Measurements from ENCODE around the gene UBE2G2.

UBE2G2 gene

GRCh38 chr21:44778499-44778911, 23.1 kb downstream of the UBE2G2 start:
- in situ Hi-C loops (cut with MboI; ENCODE audit: low pct_unique_long_range_greater_than_20kb, low sequenced_read_pairs, unreplicated experiment) = loop anchor here (10.0 to 25.0 kb wide), 3 partner anchors 64 to 441 kb away; partner anchors contain the start of genes CFAP410 and TSPEAR
- DNase-seq (ENCODE audit: low spot score) = no peak
- TF ChIP-seq CTCF (IDR thresholded peaks at IDR 0.05; ENCODE audit: extremely low read depth, insufficient read depth, missing control alignments) = no peak

DNA sequence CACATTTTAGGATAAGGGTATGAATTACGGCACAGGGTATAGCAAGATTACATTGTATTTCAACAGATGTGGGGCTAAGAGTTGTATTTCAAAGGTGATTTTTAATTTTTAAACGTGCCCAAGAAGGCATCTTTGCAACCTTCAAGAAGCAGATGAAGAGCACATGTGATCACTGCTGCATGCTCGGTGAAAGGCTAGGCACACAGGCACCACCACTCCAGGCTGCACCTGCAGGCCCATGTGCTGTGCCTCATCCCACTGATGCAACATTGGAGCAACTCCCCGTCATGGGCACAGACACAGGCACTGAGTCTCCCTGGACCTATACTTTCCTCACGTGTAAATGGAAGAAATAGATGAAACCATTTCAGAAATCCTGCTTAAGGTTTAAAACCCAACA, 23.5 kb downstream of the UBE2G2 start:
- no peak for DNase-seq (ENCODE audit: low spot score)
- TF ChIP-seq CTCF (IDR thresholded peaks at IDR 0.05; ENCODE audit: extremely low read depth, insufficient read depth, missing control alignments) = no peak
- in situ Hi-C loops (cut with MboI; ENCODE audit: low pct_unique_long_range_greater_than_20kb, low sequenced_read_pairs, unreplicated experiment) = loop anchor here (10.0 to 25.0 kb wide), 3 partner anchors 63 to 441 kb away; partner anchors contain the start of genes CFAP410 and TSPEAR

DNA sequence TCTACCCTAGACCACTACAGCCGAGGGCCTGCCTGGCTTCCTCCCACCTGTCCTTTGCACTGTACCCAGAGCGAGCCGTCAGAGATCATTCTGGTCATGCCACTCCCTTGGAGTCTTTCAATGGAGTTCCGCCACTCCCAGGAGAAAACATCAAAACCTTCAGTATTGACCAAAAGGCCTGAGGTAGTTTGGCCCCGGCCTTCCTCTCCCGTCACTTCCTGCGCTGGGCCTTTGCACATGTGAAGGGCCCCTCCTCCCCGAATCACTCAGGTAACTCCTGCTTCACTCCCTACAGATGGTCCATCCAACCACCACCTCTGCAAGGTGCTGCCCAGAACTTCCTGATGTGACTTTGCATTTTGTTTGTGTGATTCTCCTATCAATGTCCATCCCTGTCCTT, 26.6 kb downstream of the UBE2G2 start:
- in situ Hi-C loops (cut with MboI; ENCODE audit: low pct_unique_long_range_greater_than_20kb, low sequenced_read_pairs, unreplicated experiment) = loop anchor here (10.0 to 25.0 kb wide), 3 partner anchors 60 to 438 kb away; partner anchors contain the start of genes CFAP410 and TSPEAR
- TF ChIP-seq CTCF (IDR thresholded peaks at IDR 0.05; ENCODE audit: extremely low read depth, insufficient read depth, missing control alignments) = no peak
- no peak for DNase-seq (ENCODE audit: low spot score)

GRCh38 chr21:44773291-44773932, 28.2 kb downstream of the UBE2G2 start:
- no peak for TF ChIP-seq CTCF (IDR thresholded peaks at IDR 0.05; ENCODE audit: extremely low read depth, insufficient read depth, missing control alignments)
- no peak for DNase-seq (ENCODE audit: low spot score)
- in situ Hi-C loops (cut with MboI; ENCODE audit: low pct_unique_long_range_greater_than_20kb, low sequenced_read_pairs, unreplicated experiment) = loop anchor here (10.0 kb wide), 1 partner anchor 59 kb away; the partner anchor contains the start of gene TSPEAR

DNA sequence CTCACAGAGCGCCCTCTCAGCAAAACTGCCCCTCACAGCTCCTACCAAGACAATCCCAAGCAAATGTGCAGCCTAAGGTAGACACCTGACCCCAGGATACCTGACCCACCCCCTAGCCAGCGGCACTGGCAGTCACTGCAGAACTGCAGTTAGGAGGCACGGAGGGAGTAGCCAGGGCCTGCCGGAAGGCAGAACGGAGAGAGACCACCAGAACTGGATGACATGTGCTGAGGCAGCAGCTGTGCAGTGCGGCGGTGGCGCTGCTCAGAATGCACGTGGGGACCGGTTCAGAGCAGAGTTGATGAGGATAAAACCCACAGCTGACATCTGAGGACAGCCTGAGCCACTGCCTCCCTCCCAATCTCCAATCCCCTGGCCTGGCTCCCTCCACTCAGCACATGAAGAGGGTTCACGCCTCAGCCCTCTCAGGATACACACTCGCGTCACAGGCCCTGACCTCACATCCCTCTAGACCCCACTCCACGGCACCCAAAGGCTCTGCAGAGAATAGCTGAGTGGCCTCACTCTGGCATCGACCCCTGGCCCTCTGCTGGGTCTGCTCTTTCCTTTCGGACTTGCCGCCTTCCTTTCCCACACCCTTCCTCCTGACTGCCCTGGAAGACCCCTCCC, 29.6 kb downstream of the UBE2G2 start:
- in situ Hi-C loops (cut with MboI; ENCODE audit: low pct_unique_long_range_greater_than_20kb, low sequenced_read_pairs, unreplicated experiment) = loop anchor here (10.0 kb wide), 1 partner anchor 57 kb away; the partner anchor contains the start of gene TSPEAR
- no peak for DNase-seq (ENCODE audit: low spot score)

More for the DNA sequence above, 29.6 kb downstream of the UBE2G2 start:
- no peak for TF ChIP-seq CTCF (IDR thresholded peaks at IDR 0.05; ENCODE audit: extremely low read depth, insufficient read depth, missing control alignments)

Data from GM13977 (cell line).